Measurements from ENCODE around the gene ZSCAN12.

DNA sequence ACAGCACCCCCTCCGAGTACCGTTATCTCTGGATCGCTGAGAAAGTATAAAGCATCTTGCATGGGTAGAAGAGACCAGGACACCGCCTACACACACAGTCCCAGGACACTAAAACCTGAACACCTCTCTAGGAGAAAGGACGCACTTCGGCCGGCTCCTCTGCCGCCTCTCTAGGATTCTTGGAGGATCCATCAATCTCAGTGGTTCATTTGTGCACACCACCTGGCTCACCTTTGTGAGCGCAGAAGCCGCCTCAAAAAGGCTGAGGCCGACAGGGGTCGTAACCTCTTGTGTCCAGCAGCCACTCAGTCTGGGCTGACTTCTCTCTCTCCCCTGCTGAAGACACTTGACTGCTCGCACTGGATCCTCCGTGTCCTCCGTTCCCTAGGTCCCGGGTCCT is 30.2 kb upstream of the ZSCAN12 start:
- TF ChIP-seq, protein P1, sequence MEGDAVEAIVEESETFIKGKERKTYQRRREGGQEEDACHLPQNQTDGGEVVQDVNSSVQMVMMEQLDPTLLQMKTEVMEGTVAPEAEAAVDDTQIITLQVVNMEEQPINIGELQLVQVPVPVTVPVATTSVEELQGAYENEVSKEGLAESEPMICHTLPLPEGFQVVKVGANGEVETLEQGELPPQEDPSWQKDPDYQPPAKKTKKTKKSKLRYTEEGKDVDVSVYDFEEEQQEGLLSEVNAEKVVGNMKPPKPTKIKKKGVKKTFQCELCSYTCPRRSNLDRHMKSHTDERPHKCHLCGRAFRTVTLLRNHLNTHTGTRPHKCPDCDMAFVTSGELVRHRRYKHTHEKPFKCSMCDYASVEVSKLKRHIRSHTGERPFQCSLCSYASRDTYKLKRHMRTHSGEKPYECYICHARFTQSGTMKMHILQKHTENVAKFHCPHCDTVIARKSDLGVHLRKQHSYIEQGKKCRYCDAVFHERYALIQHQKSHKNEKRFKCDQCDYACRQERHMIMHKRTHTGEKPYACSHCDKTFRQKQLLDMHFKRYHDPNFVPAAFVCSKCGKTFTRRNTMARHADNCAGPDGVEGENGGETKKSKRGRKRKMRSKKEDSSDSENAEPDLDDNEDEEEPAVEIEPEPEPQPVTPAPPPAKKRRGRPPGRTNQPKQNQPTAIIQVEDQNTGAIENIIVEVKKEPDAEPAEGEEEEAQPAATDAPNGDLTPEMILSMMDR (conservative IDR thresholded peaks at IDR 0.05 in 1 of 2, IDR thresholded peaks at IDR 0.05 in 1 of 2; ENCODE audit: low read depth in 1 of 2, low read length in 2 of 2): no peak
- no peak for TF ChIP-seq EZH2 (IDR thresholded peaks at IDR 0.05; ENCODE audit: low read length, missing control alignments)
